ENCODE data around the gene CDC40.

The CDC40 gene

GRCh38 chr6:110246900-110247546 lies 66.8 kb downstream of the CDC40 start:
- Mint-ChIP-seq H3K4me3 (no peak overlapping the region), H3K36me3 (ENCODE audit: low read depth) (peaks cover 11% of the 10 kb centered on the region), H3K27me3 (ENCODE audit: low read depth) (no peaks in the 10 kb centered on the region), H3K4me1 (no peaks in the 10 kb centered on the region), H3K9me3 (no peaks in the 10 kb centered on the region), H3K27ac (no peak overlapping the region)
- TF ChIP-seq, protein P1, sequence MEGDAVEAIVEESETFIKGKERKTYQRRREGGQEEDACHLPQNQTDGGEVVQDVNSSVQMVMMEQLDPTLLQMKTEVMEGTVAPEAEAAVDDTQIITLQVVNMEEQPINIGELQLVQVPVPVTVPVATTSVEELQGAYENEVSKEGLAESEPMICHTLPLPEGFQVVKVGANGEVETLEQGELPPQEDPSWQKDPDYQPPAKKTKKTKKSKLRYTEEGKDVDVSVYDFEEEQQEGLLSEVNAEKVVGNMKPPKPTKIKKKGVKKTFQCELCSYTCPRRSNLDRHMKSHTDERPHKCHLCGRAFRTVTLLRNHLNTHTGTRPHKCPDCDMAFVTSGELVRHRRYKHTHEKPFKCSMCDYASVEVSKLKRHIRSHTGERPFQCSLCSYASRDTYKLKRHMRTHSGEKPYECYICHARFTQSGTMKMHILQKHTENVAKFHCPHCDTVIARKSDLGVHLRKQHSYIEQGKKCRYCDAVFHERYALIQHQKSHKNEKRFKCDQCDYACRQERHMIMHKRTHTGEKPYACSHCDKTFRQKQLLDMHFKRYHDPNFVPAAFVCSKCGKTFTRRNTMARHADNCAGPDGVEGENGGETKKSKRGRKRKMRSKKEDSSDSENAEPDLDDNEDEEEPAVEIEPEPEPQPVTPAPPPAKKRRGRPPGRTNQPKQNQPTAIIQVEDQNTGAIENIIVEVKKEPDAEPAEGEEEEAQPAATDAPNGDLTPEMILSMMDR (IDR thresholded peaks at IDR 0.05; ENCODE audit: unreplicated experiment in 3 of 3) = no peak

- Mint-ChIP-seq H3K36me3 (ENCODE audit: low read depth) (no peaks in the 10 kb centered on the region), H3K4me3 (no peak overlapping the region), H3K27ac (no peak overlapping the region), H3K4me1 (no peaks in the 10 kb centered on the region), H3K27me3 (ENCODE audit: low read depth) (no peaks in the 10 kb centered on the region), H3K9me3 (no peaks in the 10 kb centered on the region)
- TF ChIP-seq, protein P1 (IDR thresholded peaks at IDR 0.05; ENCODE audit: unreplicated experiment in 3 of 3) = no peak
Measured at GRCh38 chr6:110250058-110250457, 69.8 kb downstream of the CDC40 start.

DNA sequence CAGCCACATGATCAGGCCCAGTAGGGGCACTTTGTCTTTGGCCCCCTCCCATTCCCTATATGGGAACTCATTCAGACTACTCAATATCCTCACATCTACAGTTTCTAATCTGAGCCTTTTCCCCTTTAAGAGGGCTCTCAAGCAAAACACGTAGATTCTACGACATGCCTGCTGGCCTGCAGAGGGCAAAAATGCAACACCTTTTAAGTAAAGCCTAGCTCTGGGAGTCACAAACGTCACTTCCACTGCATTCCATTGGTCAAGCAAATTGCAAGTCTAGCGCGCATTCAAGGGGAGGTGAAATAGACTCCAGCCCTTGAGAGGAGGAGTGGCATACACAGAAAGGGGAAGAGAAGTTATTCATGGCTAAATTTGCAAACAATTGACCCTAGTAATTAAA lies 70.6 kb downstream of the CDC40 start:
- TF ChIP-seq, protein P1 (IDR thresholded peaks at IDR 0.05; ENCODE audit: unreplicated experiment in 3 of 3) = no peak
- no peak overlapping the region for H3K4me3 Mint-ChIP-seq
- no peaks in the 10 kb centered on the region for H3K27me3 Mint-ChIP-seq (ENCODE audit: low read depth)
- no peaks in the 10 kb centered on the region for H3K36me3 Mint-ChIP-seq (ENCODE audit: low read depth)
- H3K9me3 Mint-ChIP-seq = no peaks in the 10 kb centered on the region
- no peak overlapping the region for H3K27ac Mint-ChIP-seq
- no peaks in the 10 kb centered on the region for H3K4me1 Mint-ChIP-seq

DNA sequence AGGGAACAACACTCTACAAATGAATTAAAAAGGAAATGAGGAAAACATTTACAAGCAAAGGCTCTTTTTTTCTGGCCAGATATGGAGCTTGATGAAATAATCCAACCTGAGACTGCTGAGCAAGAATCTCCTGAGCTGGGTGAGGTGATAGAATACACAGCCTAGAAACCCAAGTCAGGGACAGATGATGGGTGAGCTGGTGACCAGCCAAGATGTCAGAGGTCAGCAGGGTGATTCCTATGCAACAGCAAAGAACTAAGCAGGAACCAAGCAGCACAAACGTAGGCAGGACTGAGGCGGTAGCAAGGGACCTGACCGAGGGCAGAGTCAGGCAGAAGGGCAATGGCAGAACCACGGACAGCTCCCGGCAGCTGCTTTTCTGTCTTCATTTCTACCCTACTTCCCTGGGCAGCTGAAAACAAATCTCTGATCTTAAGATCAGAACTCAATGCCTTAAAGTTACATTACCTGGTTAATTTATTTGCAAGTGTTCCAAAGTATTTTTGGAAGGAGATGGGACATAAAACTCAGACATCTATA lies 75.1 kb downstream of the CDC40 start:
- peaks cover 10% of the 10 kb centered on the region for H3K36me3 Mint-ChIP-seq (ENCODE audit: low read depth)
- H3K4me1 Mint-ChIP-seq = no peaks in the 10 kb centered on the region
- no peaks in the 10 kb centered on the region for H3K27me3 Mint-ChIP-seq (ENCODE audit: low read depth)
- no peak overlapping the region for H3K27ac Mint-ChIP-seq
- no peak overlapping the region for H3K4me3 Mint-ChIP-seq
- peaks cover 11% of the 10 kb centered on the region for H3K9me3 Mint-ChIP-seq
- TF ChIP-seq, protein P1 (IDR thresholded peaks at IDR 0.05; ENCODE audit: unreplicated experiment in 3 of 3) = no peak

DNA sequence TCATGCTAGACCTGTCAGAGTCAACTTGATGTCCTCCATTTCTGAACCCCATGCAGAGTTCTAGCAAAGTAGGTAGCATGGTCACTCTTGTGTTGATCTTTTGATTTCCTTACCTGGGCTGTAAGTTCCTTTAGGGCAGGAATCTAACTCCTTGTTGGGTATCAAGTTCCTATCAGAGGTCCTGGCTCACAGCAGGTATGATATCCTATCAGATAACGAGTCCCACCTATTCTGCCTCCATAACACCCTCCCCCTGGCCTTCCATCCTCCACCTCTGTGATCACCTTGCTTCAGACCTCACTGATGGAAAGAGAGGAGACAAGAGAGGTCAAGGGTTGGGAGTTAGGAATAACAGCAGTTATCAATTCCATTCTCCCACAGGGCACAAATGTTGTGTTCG lies 76.1 kb downstream of the CDC40 start:
- Mint-ChIP-seq H3K9me3 (peaks cover 14% of the 10 kb centered on the region), H3K36me3 (ENCODE audit: low read depth) (peaks cover 13% of the 10 kb centered on the region), H3K4me1 (no peaks in the 10 kb centered on the region), H3K27ac (no peak overlapping the region), H3K27me3 (ENCODE audit: low read depth) (no peaks in the 10 kb centered on the region), H3K4me3 (no peak overlapping the region)
- TF ChIP-seq, protein P1 (IDR thresholded peaks at IDR 0.05; ENCODE audit: unreplicated experiment in 3 of 3) = no peak

DNA sequence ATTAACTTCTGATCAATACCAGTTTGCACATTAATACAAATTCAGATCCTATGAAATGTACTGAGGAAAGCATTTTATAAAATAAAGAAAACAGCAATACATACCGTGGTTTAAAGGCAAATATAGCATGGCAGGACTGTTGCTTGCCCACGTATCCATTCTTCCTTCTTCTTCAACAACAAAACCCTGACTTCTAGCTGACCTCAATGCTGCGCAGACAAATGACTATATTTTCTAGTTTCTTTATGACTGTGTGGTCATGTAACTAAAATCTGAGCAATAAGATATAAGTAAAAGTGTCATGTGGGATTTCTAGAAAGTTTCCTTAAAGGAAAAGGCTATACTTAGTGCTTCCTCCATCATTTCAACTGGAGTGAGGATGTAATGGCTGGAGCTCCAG lies 85.0 kb downstream of the CDC40 start:
- TF ChIP-seq, protein P1 (IDR thresholded peaks at IDR 0.05; ENCODE audit: unreplicated experiment in 3 of 3) = no peak
- Mint-ChIP-seq H3K4me1 (peaks cover 32% of the 10 kb centered on the region), H3K36me3 (ENCODE audit: low read depth) (peaks cover 26% of the 10 kb centered on the region), H3K27me3 (ENCODE audit: low read depth) (no peaks in the 10 kb centered on the region), H3K4me3 (no peak overlapping the region), H3K27ac (no peak overlapping the region), H3K9me3 (peaks cover 21% of the 10 kb centered on the region)
